Liver (tissue), 9 donors: Measurements from ENCODE around the gene MAN2B2. TPM values are rescaled to one million over a fixed set of nuclear protein-coding genes. Genes with fewer than 3 reads are reported as not detected.

Source experiments
- DNase-seq: peaks from one replicate; pipeline ENCODE4 v3.0.0-alpha.2; 2017; ENCODE audit warnings: low spot score
- H3K27ac ChIP-seq, 2 donors: one replicate each; pipeline ENCODE4 v1.7.0; 2013; ENCODE audit warnings: inconsistent platforms in 2 of 2, low read length in 2 of 2, control low read depth in 1 of 2, low read depth in 1 of 2, mild to moderate bottlenecking in 1 of 2
- H3K27me3 ChIP-seq, 4 donors: one replicate each; pipeline versions ENCODE4 v1.6.1 to v1.7.0; 2013; ENCODE audit warnings: low read length in 3 of 4, inconsistent platforms in 1 of 4, mild to moderate bottlenecking in 1 of 4, moderate library complexity in 1 of 4; ENCODE audit not compliant: control insufficient read depth in 4 of 4, insufficient read depth in 4 of 4
- H3K36me3 ChIP-seq, 4 donors: one replicate each; pipeline versions ENCODE4 v1.6.1 to v1.7.0; 2013; ENCODE audit warnings: low read length in 3 of 4, mild to moderate bottlenecking in 3 of 4, low read depth in 1 of 4, moderate library complexity in 1 of 4; ENCODE audit not compliant: control insufficient read depth in 4 of 4, insufficient read depth in 3 of 4
- H3K4me1 ChIP-seq, 4 donors: one replicate each; pipeline versions ENCODE4 v1.6.1 to v1.7.0; 2013; ENCODE audit warnings: low read length in 3 of 4, mild to moderate bottlenecking in 3 of 4, moderate library complexity in 1 of 4; ENCODE audit not compliant: control insufficient read depth in 4 of 4, insufficient read depth in 4 of 4
- H3K4me3 ChIP-seq, 3 donors: one replicate each; pipeline versions ENCODE4 v1.6.1 to v1.7.0; 2013; ENCODE audit warnings: low read length in 3 of 3, control low read depth in 1 of 3, low read depth in 1 of 3, mild to moderate bottlenecking in 1 of 3
- H3K9ac ChIP-seq, 2 donors: one replicate each; pipeline ENCODE4 v1.7.0; 2013; ENCODE audit warnings: low read length in 2 of 2, mild to moderate bottlenecking in 2 of 2, moderate library complexity in 2 of 2, control low read depth in 1 of 2, low read depth in 1 of 2
- H3K9me3 ChIP-seq, 4 donors: one replicate each; pipeline versions ENCODE4 v1.6.1 to v1.7.0; 2013; ENCODE audit warnings: low read length in 3 of 4; ENCODE audit not compliant: control insufficient read depth in 4 of 4
- EGR1 ChIP-seq, 2 donors: IDR thresholded peaks; 2 replicates each; pipeline ENCODE4 v1.6.1; 2016 to 2018; ENCODE audit warnings: antibody characterized with exemption in 2 of 2, low read depth in 2 of 2
- FOXA1 ChIP-seq: IDR thresholded peaks from 2 replicates; pipeline ENCODE4 v1.6.1; 2016; ENCODE audit warnings: antibody characterized with exemption
- FOXA2 ChIP-seq: IDR thresholded peaks from 2 replicates; pipeline ENCODE4 v1.6.1; 2016; ENCODE audit warnings: antibody characterized with exemption
- GABPA ChIP-seq, 2 donors: IDR thresholded peaks in 1 of 2; conservative IDR thresholded peaks in 1 of 2; 2 replicates each; pipeline ENCODE4 v1.6.1; 2016; ENCODE audit warnings: antibody characterized with exemption in 2 of 2, mild to moderate bottlenecking in 1 of 2, moderate library complexity in 1 of 2
- HNF4A ChIP-seq, 2 donors: conservative IDR thresholded peaks; 2 replicates each; pipeline ENCODE4 v1.6.1; 2016; ENCODE audit warnings: antibody characterized with exemption in 2 of 2, mild to moderate bottlenecking in 2 of 2
- HNF4G ChIP-seq: IDR thresholded peaks from 2 replicates; pipeline ENCODE4 v1.6.1; 2016; ENCODE audit warnings: antibody characterized with exemption
- JUND ChIP-seq, 2 donors: IDR thresholded peaks; 2 replicates each; pipeline ENCODE4 v1.6.1; 2016; ENCODE audit warnings: antibody characterized with exemption in 2 of 2
- NR2F2 ChIP-seq: IDR thresholded peaks from 2 replicates; pipeline ENCODE4 v1.6.1; 2016; ENCODE audit warnings: antibody characterized with exemption
- RAD21 ChIP-seq, 2 donors: IDR thresholded peaks; 2 replicates each; pipeline ENCODE4 v1.6.1; 2016; ENCODE audit warnings: antibody characterized with exemption in 2 of 2, mild to moderate bottlenecking in 2 of 2
- REST ChIP-seq: IDR thresholded peaks from 2 replicates; pipeline ENCODE4 v1.6.1; 2016; ENCODE audit warnings: antibody characterized with exemption, mild to moderate bottlenecking
- RXRA ChIP-seq, 2 donors: IDR thresholded peaks; 2 replicates each; pipeline ENCODE4 v1.6.1; 2017 to 2018; ENCODE audit warnings: antibody characterized with exemption in 2 of 2, mild to moderate bottlenecking in 1 of 2
- SP1 ChIP-seq: IDR thresholded peaks from 2 replicates; pipeline ENCODE4 v1.6.1; 2018; ENCODE audit warnings: antibody characterized with exemption, mild to moderate bottlenecking
- TAF1 ChIP-seq: conservative IDR thresholded peaks from 2 replicates; pipeline ENCODE4 v1.6.1; 2016; ENCODE audit warnings: antibody characterized with exemption, mild to moderate bottlenecking
- YY1 ChIP-seq: IDR thresholded peaks from 2 replicates; pipeline ENCODE4 v1.6.1; 2016; ENCODE audit warnings: antibody characterized with exemption, mild to moderate bottlenecking
- WGBS: extraction: QIAGEN DNeasy Blood & Tissue Kit; methylation state at CpG from one replicate; pipeline ENCODE4 v1.1.7; 2013; 5-methylcytosine and 5-hydroxymethylcytosine counted together
- polyA plus RNA-seq, 2 donors: library from polyadenylated mRNA; stranded (reverse) in 1 of 2; unstranded in 1 of 2; fragments of 200-250 nt in 1 of 2; fragments of >200 nt in 1 of 2; fragmentation: Nextera tagmentation in 1 of 2; extraction: Ambion mirVana in 1 of 2; gene quantifications; one replicate each; pipeline versions ENCODE4 v1.2.1 to v1.2.3, GENCODE V29; 2013 to 2015
- total RNA-seq, 2 donors: library from RNA; depleted of rRNA; stranded (reverse); fragments of >200 nt; gene quantifications; one replicate each; pipeline ENCODE4 v1.2.3, GENCODE V29; 2014
- TF ChIP-seq, protein P1 (sequence below): IDR thresholded peaks from 2 replicates; pipeline ENCODE4 v1.6.1; 2016; ENCODE audit warnings: antibody characterized with exemption
- TF ChIP-seq, protein P2 (sequence below): fragments of 150-350 bp; IDR thresholded peaks from 2 replicates; pipeline ENCODE4 v1.5.1; 2017; ENCODE audit warnings: improper control_type of control experiment, low read depth, low read length; ENCODE audit not compliant: missing input control
- TF ChIP-seq, protein P3 (sequence below): IDR thresholded peaks from 2 replicates; pipeline ENCODE4 v1.6.1; 2016; ENCODE audit warnings: antibody characterized with exemption
- TF ChIP-seq, protein P4 (sequence below): IDR thresholded peaks from 2 replicates; pipeline ENCODE4 v1.6.1; 2016; ENCODE audit warnings: antibody characterized with exemption
- donor health status: healthy.
- donor health status: healthy.
- donor health status: healthy.
- donor health status: healthy.
- donor health status: healthy.

Gene MAN2B2
- total and polyA plus RNA-seq, 4 donors = 14.7 to 29.7 (median 22.5) TPM

DNA sequence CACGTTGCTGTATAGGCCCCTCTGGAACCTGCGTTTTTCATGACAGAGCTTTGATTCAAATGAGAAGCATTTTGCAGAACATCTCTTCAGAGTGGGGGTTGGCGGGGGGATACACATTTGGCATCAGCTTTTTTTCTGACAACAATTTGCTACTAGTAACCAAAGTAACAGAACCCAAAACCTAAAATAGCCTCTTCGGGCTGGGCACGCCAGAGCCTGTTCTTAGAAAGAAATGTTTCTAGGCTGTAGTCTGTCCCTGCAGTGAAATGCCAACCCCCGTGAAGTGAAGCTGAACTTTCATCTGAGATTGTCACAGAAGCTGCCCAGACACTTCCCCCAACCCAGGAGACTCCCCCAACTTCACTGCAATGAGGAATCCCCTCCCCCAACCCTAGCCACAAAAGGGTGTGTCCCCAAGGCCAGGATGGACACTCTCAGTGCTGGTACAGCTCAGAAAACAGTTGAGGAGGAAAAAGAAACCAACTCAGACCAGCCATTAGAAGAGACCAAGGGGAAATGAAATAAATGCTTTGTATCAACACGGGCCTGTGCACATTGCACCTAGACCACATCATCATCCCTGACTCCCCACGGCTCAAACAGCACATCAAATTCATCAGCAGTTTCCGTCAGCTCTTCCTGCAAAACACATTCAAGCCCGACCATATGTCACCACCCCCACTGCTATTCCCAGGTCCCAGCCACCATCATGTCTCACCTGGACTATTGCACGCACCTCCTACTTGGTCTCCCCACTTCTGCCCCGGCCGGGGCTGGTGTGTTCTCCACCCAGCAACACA lies 8.4 kb upstream of the MAN2B2 start:
- no peak for DNase-seq
- Histone ChIP-seq H3K4me3 (no peak overlapping the region), H3K4me1 (peaks cover 4 to 7% (median 5%) of the 10 kb centered on the region in 4 donors), H3K9me3 (peaks cover 0 to 2% (median under 1%) of the 10 kb centered on the region in 4 donors), H3K27ac (no peak overlapping the region), H3K27me3 (peaks cover 0 to 5% (median 1%) of the 10 kb centered on the region in 4 donors), H3K9ac (no peak overlapping the region), H3K36me3 (no peaks in the 10 kb centered on the region)
- WGBS = 77% methylated on average over 13 of the region's 13 CpGs
- TF ChIP-seq SP1 (no peak), GABPA (IDR thresholded peaks at IDR 0.05 in 1 of 2, conservative IDR thresholded peaks at IDR 0.05 in 1 of 2) (no peak), RAD21 (IDR thresholded peaks at IDR 0.05) (no peak), JUND (IDR thresholded peaks at IDR 0.05) (no peak), EGR1 (IDR thresholded peaks at IDR 0.05; ENCODE audit: low read depth in 2 of 2) (no peak), FOXA1 (no peak), HNF4A (conservative IDR thresholded peaks at IDR 0.05) (no peak), NR2F2 (no peak), REST (no peak), YY1 (no peak), RXRA (IDR thresholded peaks at IDR 0.05) (no peak), TAF1 (no peak), FOXA2 (no peak), HNF4G (no peak)
- TF ChIP-seq, protein P1, sequence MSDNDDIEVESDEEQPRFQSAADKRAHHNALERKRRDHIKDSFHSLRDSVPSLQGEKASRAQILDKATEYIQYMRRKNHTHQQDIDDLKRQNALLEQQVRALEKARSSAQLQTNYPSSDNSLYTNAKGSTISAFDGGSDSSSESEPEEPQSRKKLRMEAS = no peak
- TF ChIP-seq, protein P2, sequence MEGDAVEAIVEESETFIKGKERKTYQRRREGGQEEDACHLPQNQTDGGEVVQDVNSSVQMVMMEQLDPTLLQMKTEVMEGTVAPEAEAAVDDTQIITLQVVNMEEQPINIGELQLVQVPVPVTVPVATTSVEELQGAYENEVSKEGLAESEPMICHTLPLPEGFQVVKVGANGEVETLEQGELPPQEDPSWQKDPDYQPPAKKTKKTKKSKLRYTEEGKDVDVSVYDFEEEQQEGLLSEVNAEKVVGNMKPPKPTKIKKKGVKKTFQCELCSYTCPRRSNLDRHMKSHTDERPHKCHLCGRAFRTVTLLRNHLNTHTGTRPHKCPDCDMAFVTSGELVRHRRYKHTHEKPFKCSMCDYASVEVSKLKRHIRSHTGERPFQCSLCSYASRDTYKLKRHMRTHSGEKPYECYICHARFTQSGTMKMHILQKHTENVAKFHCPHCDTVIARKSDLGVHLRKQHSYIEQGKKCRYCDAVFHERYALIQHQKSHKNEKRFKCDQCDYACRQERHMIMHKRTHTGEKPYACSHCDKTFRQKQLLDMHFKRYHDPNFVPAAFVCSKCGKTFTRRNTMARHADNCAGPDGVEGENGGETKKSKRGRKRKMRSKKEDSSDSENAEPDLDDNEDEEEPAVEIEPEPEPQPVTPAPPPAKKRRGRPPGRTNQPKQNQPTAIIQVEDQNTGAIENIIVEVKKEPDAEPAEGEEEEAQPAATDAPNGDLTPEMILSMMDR = no peak
- TF ChIP-seq, protein P3, sequence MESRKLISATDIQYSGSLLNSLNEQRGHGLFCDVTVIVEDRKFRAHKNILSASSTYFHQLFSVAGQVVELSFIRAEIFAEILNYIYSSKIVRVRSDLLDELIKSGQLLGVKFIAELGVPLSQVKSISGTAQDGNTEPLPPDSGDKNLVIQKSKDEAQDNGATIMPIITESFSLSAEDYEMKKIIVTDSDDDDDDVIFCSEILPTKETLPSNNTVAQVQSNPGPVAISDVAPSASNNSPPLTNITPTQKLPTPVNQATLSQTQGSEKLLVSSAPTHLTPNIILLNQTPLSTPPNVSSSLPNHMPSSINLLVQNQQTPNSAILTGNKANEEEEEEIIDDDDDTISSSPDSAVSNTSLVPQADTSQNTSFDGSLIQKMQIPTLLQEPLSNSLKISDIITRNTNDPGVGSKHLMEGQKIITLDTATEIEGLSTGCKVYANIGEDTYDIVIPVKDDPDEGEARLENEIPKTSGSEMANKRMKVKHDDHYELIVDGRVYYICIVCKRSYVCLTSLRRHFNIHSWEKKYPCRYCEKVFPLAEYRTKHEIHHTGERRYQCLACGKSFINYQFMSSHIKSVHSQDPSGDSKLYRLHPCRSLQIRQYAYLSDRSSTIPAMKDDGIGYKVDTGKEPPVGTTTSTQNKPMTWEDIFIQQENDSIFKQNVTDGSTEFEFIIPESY = no peak
- TF ChIP-seq, protein P4, sequence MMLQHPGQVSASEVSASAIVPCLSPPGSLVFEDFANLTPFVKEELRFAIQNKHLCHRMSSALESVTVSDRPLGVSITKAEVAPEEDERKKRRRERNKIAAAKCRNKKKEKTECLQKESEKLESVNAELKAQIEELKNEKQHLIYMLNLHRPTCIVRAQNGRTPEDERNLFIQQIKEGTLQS = no peak
